Measurements from ENCODE around the gene BTN1A1.

DNA sequence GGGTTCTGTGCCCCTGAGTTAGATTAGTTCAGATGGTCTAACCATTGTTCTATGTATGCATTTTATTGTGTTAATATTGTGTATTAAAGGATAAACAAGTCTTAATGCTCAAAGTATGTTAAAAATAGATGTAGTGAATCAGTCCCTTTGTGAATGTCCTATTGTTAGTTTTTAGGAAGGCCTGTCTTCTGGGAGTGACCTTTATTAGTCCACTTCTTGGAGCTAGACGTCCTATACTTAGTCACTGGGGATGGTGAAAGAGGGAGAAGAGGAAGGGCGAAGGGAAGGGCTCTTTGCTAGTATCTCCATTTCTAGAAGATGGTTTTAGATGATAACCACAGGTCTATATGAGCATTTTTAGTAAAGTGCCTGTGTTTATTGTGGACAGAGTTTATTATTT is 25.7 kb downstream of the BTN1A1 start:
- TF ChIP-seq TAF1 (IDR thresholded peaks at IDR 0.05; ENCODE audit: low read depth, low read length) (no peak), POLR2A (IDR thresholded peaks at IDR 0.05; ENCODE audit: low read depth, low read length) (no peak), POU2F2 (IDR thresholded peaks at IDR 0.05; ENCODE audit: low read depth, low read length) (no peak), POLR2AphosphoS5 (IDR thresholded peaks at IDR 0.05; ENCODE audit: low read depth, low read length) (no peak)
